VCaP (cell line): ENCODE data around the gene RHPN2.

ENCODE experiments used
- H3K27ac ChIP-seq: fragments of 450-650 bp; 2 replicates; pipeline ENCODE4 v1.5.1; 2017
- CTCF ChIP-seq: fragments of 450-650 bp; conservative IDR thresholded peaks from 2 replicates; pipeline ENCODE4 v1.5.1; 2017; ENCODE audit warnings: mild to moderate bottlenecking, moderate library complexity

RHPN2 gene

DNA sequence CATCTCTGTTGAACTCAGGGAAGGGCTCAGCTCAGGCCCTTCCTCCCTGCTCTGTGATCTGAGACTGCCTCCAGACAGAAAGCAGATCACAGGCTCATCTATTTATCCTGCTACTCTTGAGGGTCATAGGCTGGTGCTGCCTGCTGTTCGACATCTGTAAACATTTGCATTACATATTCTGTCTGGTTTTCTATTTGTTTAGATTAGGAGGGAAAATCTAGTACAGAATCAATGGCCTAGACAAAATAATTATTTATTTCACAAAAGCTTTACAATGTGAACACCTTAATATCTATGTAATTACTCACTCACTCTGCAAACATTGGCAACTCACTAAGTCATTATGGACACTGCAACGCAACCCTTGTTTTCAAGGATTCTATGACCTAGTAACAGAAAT, 135.9 kb downstream of the RHPN2 start:
- no peak for TF ChIP-seq CTCF
- no peak overlapping the region for H3K27ac ChIP-seq
